Thyroid gland (tissue), 4 donors: Measurements from ENCODE around the gene PRODH. TPM values are rescaled to one million over a fixed set of nuclear protein-coding genes. Genes with fewer than 3 reads are reported as not detected.
"Not testable (repeated sequence)": the region's sequence is repeated elsewhere in the genome, so short reads cannot be mapped to it uniquely, and the experiment has no call there.

ENCODE experiments used
- DNase-seq, 2 donors: peaks; one replicate each; pipeline ENCODE4 v3.0.0-alpha.2; 2019
- H3K27ac ChIP-seq, 3 donors: fragments of 200-600 bp; sonication (generic); 1 replicate in 2 of 3; 2 replicates in 1 of 3; pipeline ENCODE4 v1.5.1; 2016 to 2019; ENCODE audit warnings: mild to moderate bottlenecking in 1 of 3, moderate library complexity in 1 of 3
- H3K27me3 ChIP-seq: fragments of 200-600 bp; sonication (generic); one replicate; pipeline ENCODE4 v1.5.1; 2019
- H3K36me3 ChIP-seq, 2 donors: fragments of 200-600 bp; sonication (generic); one replicate each; pipeline ENCODE4 v1.5.1; 2016 to 2019
- H3K4me1 ChIP-seq, 2 donors: fragments of 200-600 bp; sonication (generic); one replicate each; pipeline ENCODE4 v1.5.1; 2017 to 2019
- H3K4me3 ChIP-seq, 3 donors: fragments of 200-600 bp; sonication (generic); replicated peaks in 1 of 3; 1 replicate in 2 of 3; 2 replicates in 1 of 3; pipeline ENCODE4 v1.5.1; 2016; ENCODE audit warnings: mild to moderate bottlenecking in 1 of 3
- H3K9me3 ChIP-seq: fragments of 200-600 bp; sonication (generic); one replicate; pipeline ENCODE4 v1.5.1; 2017
- POLR2A ChIP-seq, 2 donors: fragments of 450-650 bp; IDR thresholded peaks; one replicate each; pipeline ENCODE4 v1.6.1; 2017; ENCODE audit warnings: antibody characterized with exemption in 2 of 2, mild to moderate bottlenecking in 2 of 2, moderate library complexity in 1 of 2
- WGBS, 2 donors: methylation state at CpG; one replicate each; pipeline ENCODE4 v1.1.5; 2017; 5-methylcytosine and 5-hydroxymethylcytosine counted together
- intact Hi-C: fragments of 100-400 bp; cut with DNase I; formaldehyde crosslinking; loops from one replicate; pipeline ENCODE4 v1.15.1; 2023
- total RNA-seq, 4 donors: library from RNA; depleted of rRNA; stranded (reverse); fragments of >200 nt; gene quantifications; one replicate each; pipeline ENCODE4 v1.2.3, GENCODE V29; 2016
- TF ChIP-seq, protein P1 (sequence below), 6 experiments: fragments of 200-600 bp in 3 of 6; fragments of 450-650 bp in 3 of 6; sonication (generic) in 3 of 6; IDR thresholded peaks; one replicate each; pipeline ENCODE4 v1.5.1; 2016 to 2019; ENCODE audit warnings: antibody characterized with exemption in 6 of 6, mild to moderate bottlenecking in 2 of 6, inconsistent platforms in 1 of 6, moderate library complexity in 1 of 6

PRODH gene
- total RNA-seq, 4 donors from 2014 or later, result 1.6 to 10.2 (median 5.2) TPM

DNA sequence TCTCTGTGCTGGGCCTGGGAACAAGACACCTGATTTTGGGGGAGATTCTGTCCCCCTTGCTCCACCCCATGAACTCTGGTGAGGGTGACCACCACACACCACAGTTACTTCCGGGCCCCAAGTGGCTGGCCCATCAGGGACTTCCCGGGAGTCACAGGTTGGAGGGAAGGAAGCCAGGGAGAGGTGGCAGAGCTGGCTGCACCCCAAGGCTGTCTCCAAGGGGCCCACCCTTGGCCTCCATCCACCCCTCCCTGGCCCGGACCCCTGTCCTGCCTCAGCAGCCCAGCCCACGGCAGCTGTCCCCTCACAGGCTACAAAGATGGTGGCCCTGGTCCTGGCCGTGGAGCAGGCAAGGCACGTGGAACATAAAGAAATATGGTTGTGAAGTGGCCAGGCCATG, 23.2 kb upstream of the PRODH start:
- H3K4me1 ChIP-seq, H3K9me3 ChIP-seq, DNase-seq, H3K27me3 ChIP-seq, H3K27ac ChIP-seq, H3K36me3 ChIP-seq, intact Hi-C loops, H3K4me3 ChIP-seq: not testable (repeated sequence)
- WGBS, 2 donors, result 71% methylated on average over 4 of the region's 6 CpGs; no CpG with 5 or more reads in 1 of the 2 donors

DNA sequence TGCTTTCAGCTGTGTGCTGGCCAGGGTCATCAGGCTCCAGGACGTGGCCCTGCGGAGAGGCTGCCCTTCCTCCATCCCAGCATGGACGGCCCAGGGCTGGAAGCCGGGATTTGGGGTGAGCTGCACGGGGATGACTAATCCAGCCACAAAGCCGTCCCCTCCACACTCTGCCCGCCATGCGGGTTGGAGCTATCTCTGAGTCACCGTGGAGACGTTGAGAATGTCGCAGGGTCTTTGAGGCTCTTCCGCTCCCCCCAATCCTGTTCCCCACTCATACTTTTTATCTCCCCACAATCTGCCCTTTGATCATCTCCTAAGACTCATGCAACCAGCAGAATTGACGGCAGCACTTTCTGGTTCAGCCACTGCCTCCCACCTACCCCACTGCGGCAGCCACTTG, 22.6 kb upstream of the PRODH start:
- H3K4me1 ChIP-seq, DNase-seq, H3K36me3 ChIP-seq, H3K9me3 ChIP-seq, intact Hi-C loops, H3K27ac ChIP-seq, H3K4me3 ChIP-seq, H3K27me3 ChIP-seq: not testable (repeated sequence)
- 75 to 77% methylated on average over 12 to 13 of the region's 14 CpGs for WGBS, 2 donors

DNA sequence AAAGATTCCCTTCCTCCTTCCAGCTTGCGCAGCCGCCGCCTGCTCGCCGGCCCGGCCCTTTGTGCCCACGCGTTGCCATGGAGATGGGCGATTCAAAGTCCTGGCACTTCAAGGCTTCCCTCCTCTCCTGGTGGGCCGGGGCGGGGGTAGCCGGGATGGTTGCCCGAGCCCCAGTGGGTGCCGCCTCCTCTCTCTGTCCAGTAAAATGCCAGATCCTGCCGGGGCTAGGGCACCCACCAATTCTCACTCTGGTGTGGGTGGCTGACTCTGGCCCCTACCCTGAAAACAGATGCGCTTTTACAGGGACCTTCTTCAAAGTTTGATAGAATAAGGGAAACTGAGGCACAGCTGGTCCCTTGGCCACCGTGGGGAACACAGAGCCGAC, 22.2 kb upstream of the PRODH start:
- H3K27ac ChIP-seq, DNase-seq, intact Hi-C loops, H3K36me3 ChIP-seq, H3K27me3 ChIP-seq, H3K4me3 ChIP-seq, H3K4me1 ChIP-seq, H3K9me3 ChIP-seq: not testable (repeated sequence)
- WGBS, 2 donors, result 79 to 84% methylated on average over 13 to 18 of the region's 18 CpGs

DNA sequence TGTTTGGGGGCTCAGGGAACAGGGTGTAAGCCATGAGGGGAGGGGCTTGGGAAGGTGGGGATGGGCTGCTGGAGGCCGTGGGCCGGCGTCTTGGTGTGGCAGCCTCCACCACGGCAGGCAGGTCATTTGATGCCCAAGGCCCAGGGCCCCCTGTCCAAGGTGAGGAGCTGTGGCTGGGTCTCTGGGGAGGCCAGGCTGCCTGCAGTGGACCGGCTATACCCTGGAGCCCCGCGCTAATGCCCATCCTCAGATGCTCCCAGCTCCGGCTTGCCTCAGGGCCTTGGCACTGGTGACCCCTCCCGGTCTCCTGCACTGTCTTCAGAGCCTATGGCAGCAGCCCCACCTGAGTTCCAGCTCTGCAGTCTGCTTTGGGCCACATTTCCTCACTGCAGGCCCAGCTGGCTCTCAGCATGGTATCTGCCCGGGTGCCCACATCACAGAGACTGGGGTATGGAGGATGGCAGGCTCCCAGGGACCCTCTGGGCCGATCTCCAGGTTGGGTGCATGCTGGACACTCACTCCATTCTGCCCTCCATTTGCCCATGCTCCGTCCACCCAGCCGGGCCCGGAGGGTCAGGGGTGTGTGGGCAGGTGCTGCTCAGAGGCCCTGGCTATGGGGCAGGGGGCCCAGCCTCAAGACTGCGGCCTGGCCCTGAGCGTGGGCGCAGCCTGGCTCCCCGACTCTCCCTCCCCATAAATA, 21.7 kb upstream of the PRODH start:
- intact Hi-C loops, DNase-seq, H3K36me3 ChIP-seq, H3K9me3 ChIP-seq, H3K27ac ChIP-seq, H3K4me3 ChIP-seq, H3K4me1 ChIP-seq, H3K27me3 ChIP-seq: not testable (repeated sequence)
- 53% methylated on average over 4 of the region's 18 CpGs; no CpG with 5 or more reads in 1 of the 2 donors for WGBS, 2 donors

DNA sequence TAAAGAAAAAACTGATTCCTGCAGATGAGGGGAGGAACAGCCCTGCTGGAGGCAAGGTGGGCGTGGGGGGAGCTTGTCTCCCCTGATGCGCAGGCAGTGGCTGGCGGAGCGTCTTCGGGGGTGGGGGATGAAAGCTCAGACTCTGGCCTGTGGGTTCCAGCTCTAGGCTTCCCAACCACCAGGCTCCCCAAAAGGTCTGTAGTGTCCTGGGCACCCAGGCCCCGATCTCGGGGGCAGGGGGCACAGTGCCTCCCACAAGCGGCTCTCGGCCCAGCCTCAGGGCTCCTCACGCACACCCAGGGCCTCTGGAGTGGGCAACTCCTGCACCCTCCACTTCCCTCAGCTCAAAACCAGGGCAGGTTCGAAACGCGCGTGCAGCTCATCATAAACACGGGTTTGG, 20.9 kb upstream of the PRODH start:
- H3K4me3 ChIP-seq, H3K9me3 ChIP-seq, DNase-seq, H3K4me1 ChIP-seq, intact Hi-C loops, H3K27me3 ChIP-seq, H3K36me3 ChIP-seq, H3K27ac ChIP-seq: not testable (repeated sequence)
- WGBS, 2 donors, result 84 to 86% methylated on average over 8 to 12 of the region's 15 CpGs

DNA sequence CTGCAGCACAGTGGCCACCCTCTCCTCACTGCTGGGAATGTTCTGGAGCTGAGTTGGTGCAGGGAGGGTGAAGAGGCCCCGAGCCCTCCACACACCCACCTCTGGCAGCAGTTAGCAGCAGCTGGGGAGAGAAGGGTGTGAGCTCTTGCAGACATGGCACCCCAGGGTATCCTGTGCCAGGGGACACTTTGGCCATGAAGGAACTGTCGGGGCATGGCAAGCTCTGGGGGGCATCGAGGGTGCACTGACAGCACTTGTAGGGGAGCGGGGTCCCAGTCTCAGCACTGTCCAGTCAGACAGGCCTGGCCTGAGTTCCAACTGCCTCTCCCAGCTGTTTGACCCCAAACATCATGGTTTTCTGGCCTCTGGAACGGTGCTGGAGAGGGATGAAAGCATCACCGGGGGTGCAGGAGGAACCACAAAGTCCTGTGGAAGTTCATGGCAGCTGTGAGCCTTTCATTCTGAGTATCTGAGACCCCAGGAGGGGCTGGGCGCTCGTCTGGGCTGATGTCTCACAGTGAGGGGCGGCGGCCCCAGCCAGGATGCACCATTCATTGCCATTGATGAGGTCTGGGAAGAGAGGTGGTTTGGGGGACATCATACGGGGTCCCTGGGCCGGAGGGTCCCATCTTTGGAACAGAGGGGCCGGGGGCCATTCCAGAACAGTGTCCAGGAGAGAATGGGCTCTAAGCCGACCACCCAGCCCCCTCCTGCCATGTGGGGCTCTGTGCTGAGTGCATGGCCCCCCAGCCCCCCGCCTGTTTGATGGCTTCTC, 20.2 kb upstream of the PRODH start:
- H3K4me1 ChIP-seq, H3K27me3 ChIP-seq, intact Hi-C loops, H3K27ac ChIP-seq, DNase-seq, H3K36me3 ChIP-seq, H3K4me3 ChIP-seq, H3K9me3 ChIP-seq: not testable (repeated sequence)
- WGBS, 2 donors, result 73 to 78% methylated on average over 10 to 14 of the region's 15 CpGs

DNA sequence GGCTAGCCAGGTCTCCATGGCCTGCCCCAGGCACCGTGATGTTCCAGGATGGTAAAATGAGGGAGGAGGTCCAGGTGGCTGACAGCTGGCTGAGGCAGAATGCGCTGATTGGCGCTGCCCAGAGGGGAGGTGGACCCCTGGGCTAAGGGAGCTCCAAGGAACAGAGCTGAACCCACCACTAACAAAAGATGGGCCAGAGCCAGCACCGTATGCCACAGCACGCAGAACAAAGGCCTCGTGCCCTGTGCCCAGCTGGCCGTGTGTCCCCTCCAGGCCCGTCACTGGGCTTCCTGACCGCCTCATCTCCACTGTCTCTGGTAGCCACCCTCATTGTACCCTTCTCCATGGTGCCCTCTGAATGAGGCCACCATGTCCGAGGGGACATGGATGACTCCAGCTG, 19.6 kb upstream of the PRODH start:
- H3K36me3 ChIP-seq, result no peaks in the 10 kb centered on the region
- 95 to 99% methylated on average over 4 to 10 of the region's 10 CpGs for WGBS, 2 donors
- intact Hi-C loops, result no loop called here
- no peaks in the 10 kb centered on the region for H3K27me3 ChIP-seq
- TF ChIP-seq, protein P1, sequence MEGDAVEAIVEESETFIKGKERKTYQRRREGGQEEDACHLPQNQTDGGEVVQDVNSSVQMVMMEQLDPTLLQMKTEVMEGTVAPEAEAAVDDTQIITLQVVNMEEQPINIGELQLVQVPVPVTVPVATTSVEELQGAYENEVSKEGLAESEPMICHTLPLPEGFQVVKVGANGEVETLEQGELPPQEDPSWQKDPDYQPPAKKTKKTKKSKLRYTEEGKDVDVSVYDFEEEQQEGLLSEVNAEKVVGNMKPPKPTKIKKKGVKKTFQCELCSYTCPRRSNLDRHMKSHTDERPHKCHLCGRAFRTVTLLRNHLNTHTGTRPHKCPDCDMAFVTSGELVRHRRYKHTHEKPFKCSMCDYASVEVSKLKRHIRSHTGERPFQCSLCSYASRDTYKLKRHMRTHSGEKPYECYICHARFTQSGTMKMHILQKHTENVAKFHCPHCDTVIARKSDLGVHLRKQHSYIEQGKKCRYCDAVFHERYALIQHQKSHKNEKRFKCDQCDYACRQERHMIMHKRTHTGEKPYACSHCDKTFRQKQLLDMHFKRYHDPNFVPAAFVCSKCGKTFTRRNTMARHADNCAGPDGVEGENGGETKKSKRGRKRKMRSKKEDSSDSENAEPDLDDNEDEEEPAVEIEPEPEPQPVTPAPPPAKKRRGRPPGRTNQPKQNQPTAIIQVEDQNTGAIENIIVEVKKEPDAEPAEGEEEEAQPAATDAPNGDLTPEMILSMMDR (IDR thresholded peaks at IDR 0.05), result no peak
- TF ChIP-seq POLR2A (IDR thresholded peaks at IDR 0.05), result no peak
- H3K9me3 ChIP-seq, result no peaks in the 10 kb centered on the region
- no peaks in the 10 kb centered on the region for H3K4me1 ChIP-seq
- DNase-seq, result no peak
- no peak overlapping the region for H3K27ac ChIP-seq
- no peak overlapping the region for H3K4me3 ChIP-seq

DNA sequence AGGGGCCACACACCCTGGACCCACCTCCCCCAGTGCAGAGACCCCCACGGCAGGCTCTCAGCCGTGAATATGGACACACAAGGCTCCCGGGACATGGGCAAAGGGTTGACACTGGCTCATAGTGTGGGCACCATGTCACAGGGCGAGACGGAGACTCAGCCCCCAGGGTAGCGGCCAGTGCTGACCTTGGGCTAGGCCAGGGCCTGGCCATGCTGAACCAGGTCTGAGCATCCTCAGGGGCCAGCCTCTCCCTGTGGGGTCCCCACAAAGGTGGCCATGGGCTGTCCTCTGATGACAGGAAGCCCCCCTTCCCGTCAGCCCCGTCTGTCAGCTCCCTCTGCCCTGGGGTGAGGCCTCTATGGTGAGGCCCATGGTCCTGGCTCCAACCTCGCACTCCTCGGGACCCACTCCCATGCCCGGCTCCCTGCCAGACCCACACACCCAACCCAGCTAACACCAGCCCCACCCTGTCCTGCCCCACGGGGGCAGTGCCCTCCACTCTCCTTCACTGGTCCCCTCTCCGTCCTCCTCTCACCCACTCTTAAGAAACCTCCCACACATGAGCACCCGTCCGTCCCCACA, 19.0 kb upstream of the PRODH start:
- H3K9me3 ChIP-seq, result no peaks in the 10 kb centered on the region
- intact Hi-C loops, result no loop called here
- H3K27ac ChIP-seq, result no peak overlapping the region
- 80 to 83% methylated on average over 9 to 14 of the region's 15 CpGs for WGBS, 2 donors
- no peaks in the 10 kb centered on the region for H3K36me3 ChIP-seq
- H3K4me3 ChIP-seq, result no peak overlapping the region
- no peak for TF ChIP-seq POLR2A (IDR thresholded peaks at IDR 0.05)
- TF ChIP-seq, protein P1 (IDR thresholded peaks at IDR 0.05), result no peak
- no peaks in the 10 kb centered on the region for H3K4me1 ChIP-seq
- DNase-seq, result no peak
- H3K27me3 ChIP-seq, result no peaks in the 10 kb centered on the region
